Fibroblast of lung (primary cell): ENCODE data around the gene SORT1.

Experiments
- CTCF ChIP-seq, 2 donors: IDR thresholded peaks in 1 of 2; conservative IDR thresholded peaks in 1 of 2; 1 replicate in 1 of 2; 2 replicates in 1 of 2; pipeline ENCODE4 v1.5.1; 2011 to 2012; ENCODE audit warnings: low read length in 2 of 2, control low read depth in 1 of 2, inconsistent platforms in 1 of 2, low read depth in 1 of 2, mild to moderate bottlenecking in 1 of 2
- EZH2 ChIP-seq: IDR thresholded peaks from 2 replicates; pipeline ENCODE4 v1.5.1; 2012; ENCODE audit warnings: low read length, control low read depth, mild to moderate bottlenecking; ENCODE audit errors: missing control alignments

DNA sequence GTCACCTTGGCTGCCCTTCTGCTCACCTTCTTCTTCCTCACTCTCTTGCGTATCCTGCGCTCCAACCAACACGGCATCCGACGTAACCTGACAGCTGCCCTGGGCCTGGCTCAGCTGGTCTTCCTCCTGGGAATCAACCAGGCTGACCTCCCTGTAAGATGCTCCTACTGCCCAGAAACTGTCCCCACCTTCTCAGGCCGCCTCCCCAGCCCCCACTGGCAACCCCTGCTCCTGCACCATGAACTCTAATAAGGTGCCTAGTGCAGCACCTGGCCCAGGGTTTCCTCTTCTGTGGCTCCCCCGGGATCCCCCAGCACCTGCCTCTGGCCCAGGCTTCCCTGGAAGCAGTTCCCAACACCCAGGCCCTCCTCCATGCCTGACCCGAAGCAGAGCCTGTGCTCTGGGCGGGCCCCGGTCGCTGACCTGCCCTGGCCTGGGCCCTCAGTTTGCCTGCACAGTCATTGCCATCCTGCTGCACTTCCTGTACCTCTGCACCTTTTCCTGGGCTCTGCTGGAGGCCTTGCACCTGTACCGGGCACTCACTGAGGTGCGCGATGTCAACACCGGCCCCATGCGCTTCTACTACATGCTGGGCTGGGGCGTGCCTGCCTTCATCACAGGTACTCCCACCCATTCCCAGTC is 127.6 kb downstream of the SORT1 start:
- TF ChIP-seq CTCF (conservative IDR thresholded peaks at IDR 0.05 in 1 of 2, IDR thresholded peaks at IDR 0.05 in 1 of 2; ENCODE audit: low read depth in 1 of 2, low read length in 2 of 2) (no peak), EZH2 (no peak)
